Astrocyte (in vitro differentiated cells and primary cell): ENCODE results near the gene OR10A5. TPM values are rescaled to one million over a fixed set of nuclear protein-coding genes. Genes with fewer than 3 reads are reported as not detected.

Experiments
- DNase-seq: peaks from one replicate; pipeline ENCODE4 v3.0.0-alpha.2; 2010; ENCODE audit warnings: low read depth
- FAIRE-seq: peaks from 2 replicates; lab custom pipeline; 2011; peaks lifted over from hg19 to GRCh38; lab: Jason Lieb, UNC
- H2AFZ ChIP-seq: 2 replicates; pipeline ENCODE4 v1.6.0; 2012; ENCODE audit warnings: low read depth, low read length, inconsistent platforms
- H3K27ac ChIP-seq: 2 replicates; pipeline ENCODE4 v1.5.1; 2011; ENCODE audit warnings: low read depth, low read length, inconsistent platforms
- H3K27me3 ChIP-seq: 2 replicates; pipeline ENCODE4 v1.6.0; 2011; ENCODE audit warnings: low read length, inconsistent platforms; ENCODE audit not compliant: insufficient read depth
- H3K36me3 ChIP-seq: 2 replicates; pipeline ENCODE4 v1.5.1; 2011; ENCODE audit warnings: low read length, inconsistent platforms; ENCODE audit not compliant: insufficient read depth
- H3K4me1 ChIP-seq: 2 replicates; pipeline ENCODE4 v1.5.1; 2011; ENCODE audit warnings: low read length, inconsistent platforms; ENCODE audit not compliant: insufficient read depth
- H3K4me2 ChIP-seq: 2 replicates; pipeline ENCODE4 v1.6.0; 2012; ENCODE audit warnings: low read length, inconsistent platforms
- H3K4me3 ChIP-seq: 2 replicates; pipeline ENCODE4 v1.5.1; 2011; ENCODE audit warnings: low read depth, mild to moderate bottlenecking, low read length, inconsistent platforms; ENCODE audit not compliant: insufficient read depth
- H3K79me2 ChIP-seq: 2 replicates; pipeline ENCODE4 v1.6.0; 2012; ENCODE audit warnings: mild to moderate bottlenecking, low read length, inconsistent platforms; ENCODE audit not compliant: insufficient read depth
- H3K9ac ChIP-seq: 2 replicates; pipeline ENCODE4 v1.6.0; 2012; ENCODE audit warnings: mild to moderate bottlenecking, low read length, inconsistent platforms
- H3K9me3 ChIP-seq: 2 replicates; pipeline ENCODE4 v1.5.1; 2012; ENCODE audit warnings: low read depth, mild to moderate bottlenecking, low read length, inconsistent platforms; ENCODE audit not compliant: insufficient read depth
- H4K20me1 ChIP-seq: 2 replicates; pipeline ENCODE4 v1.6.0; 2012; ENCODE audit warnings: low read length, inconsistent platforms; ENCODE audit not compliant: insufficient read depth
- H3K27ac Mint-ChIP-seq: one replicate; pipeline ENCODE4 v1.8.0; 2021; ENCODE audit warnings: mild to moderate bottlenecking, mixed read lengths; ENCODE audit not compliant: unreplicated experiment
- H3K27me3 Mint-ChIP-seq: one replicate; pipeline ENCODE4 v1.8.0; 2021; ENCODE audit warnings: low read depth, mixed read lengths; ENCODE audit not compliant: unreplicated experiment
- H3K36me3 Mint-ChIP-seq: one replicate; pipeline ENCODE4 v1.8.0; 2021; ENCODE audit warnings: low read depth, mixed read lengths; ENCODE audit not compliant: unreplicated experiment
- H3K4me1 Mint-ChIP-seq: one replicate; pipeline ENCODE4 v1.8.0; 2021; ENCODE audit warnings: low read depth, mixed read lengths; ENCODE audit not compliant: unreplicated experiment
- H3K4me3 Mint-ChIP-seq: one replicate; pipeline ENCODE4 v1.8.0; 2021; ENCODE audit warnings: mild to moderate bottlenecking, moderate library complexity, mixed read lengths; ENCODE audit not compliant: unreplicated experiment
- H3K9me3 Mint-ChIP-seq: one replicate; pipeline ENCODE4 v1.8.0; 2021; ENCODE audit warnings: mild to moderate bottlenecking, mixed read lengths; ENCODE audit not compliant: unreplicated experiment
- EZH2 ChIP-seq: IDR thresholded peaks from 2 replicates; pipeline ENCODE4 v1.6.1; 2012; ENCODE audit warnings: mild to moderate bottlenecking, low read length, inconsistent platforms; ENCODE audit not compliant: insufficient read depth
- total RNA-seq: library from RNA; stranded (reverse); gene quantifications from 2 replicates; pipeline ENCODE4 v1.2.1, GENCODE V29; 2021
- TF ChIP-seq, protein P1 (sequence below): IDR thresholded peaks from 2 replicates; pipeline ENCODE4 v1.5.1; 2011; ENCODE audit warnings: low read depth, mild to moderate bottlenecking, inconsistent platforms, low read length, moderate library complexity; ENCODE audit not compliant: insufficient read depth

Gene OR10A5
- total RNA-seq, 1 donor from 2014 or later = not detected

DNA sequence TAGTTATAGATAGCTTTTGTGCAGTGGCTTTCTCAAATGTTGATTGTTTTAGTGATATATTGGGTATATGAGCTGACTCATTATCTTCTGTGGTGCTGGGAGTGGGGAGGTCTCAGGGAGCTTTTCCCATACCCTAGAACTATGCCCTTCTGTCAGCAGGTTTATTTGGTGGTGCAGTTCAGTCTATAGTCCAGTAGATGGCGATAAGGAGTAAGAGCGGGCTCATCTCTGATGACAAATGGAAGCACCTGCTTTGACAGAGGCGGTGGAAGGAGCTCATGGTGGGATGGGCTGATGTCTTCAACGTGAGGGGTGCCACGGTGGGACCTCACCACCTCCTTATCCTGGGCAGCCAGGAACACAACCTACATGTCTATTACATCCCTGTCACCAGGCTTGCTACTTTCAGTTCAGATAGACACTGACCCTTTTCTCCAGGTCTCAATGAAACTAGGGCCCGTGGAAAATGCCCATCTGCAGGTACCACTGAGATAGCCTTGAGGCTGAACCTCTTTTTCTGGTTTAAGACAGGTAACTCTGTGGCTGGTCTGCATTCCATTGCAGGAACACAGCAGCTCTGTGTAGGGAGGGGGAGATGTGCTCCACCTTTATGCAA, 33.0 kb upstream of the OR10A5 start:
- no peak overlapping the region for H2AFZ ChIP-seq

DNA sequence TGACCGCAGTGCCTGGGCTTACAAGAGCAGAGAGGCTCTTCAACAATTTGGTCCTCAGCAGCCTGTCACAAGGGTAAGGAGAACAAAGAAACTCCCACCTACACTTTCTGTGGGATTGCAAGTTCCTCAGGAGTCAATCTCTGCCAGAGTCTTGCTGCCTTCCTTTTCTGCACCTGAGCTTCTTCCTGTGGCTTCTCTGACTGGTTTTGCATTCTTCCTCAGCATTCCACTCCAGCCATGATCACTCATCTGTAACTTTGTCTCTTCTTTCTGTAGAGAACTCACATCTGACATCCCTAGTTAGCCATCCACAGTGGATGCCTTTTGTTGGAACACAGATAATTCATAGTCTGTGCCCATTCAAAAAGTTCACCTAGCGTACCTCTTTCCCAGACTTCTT, 31.8 kb upstream of the OR10A5 start:
- Histone ChIP-seq H3K4me3 (no peak overlapping the region), H3K79me2 (no peaks in the 10 kb centered on the region), H4K20me1 (no peaks in the 10 kb centered on the region), H3K27ac (no peak overlapping the region), H3K4me1 (no peaks in the 10 kb centered on the region), H3K36me3 (no peaks in the 10 kb centered on the region), H3K27me3 (no peaks in the 10 kb centered on the region), H3K9me3 (no peaks in the 10 kb centered on the region), H3K4me2 (no peak overlapping the region), H2AFZ (no peak overlapping the region), H3K9ac (no peak overlapping the region)
- no peak for FAIRE-seq
- no peak for DNase-seq
- Mint-ChIP-seq H3K27ac (no peak overlapping the region), H3K9me3 (peaks cover 4% of the 10 kb centered on the region), H3K4me3 (no peak overlapping the region), H3K36me3 (no peaks in the 10 kb centered on the region), H3K4me1 (no peaks in the 10 kb centered on the region), H3K27me3 (no peaks in the 10 kb centered on the region)
- TF ChIP-seq, protein P1, sequence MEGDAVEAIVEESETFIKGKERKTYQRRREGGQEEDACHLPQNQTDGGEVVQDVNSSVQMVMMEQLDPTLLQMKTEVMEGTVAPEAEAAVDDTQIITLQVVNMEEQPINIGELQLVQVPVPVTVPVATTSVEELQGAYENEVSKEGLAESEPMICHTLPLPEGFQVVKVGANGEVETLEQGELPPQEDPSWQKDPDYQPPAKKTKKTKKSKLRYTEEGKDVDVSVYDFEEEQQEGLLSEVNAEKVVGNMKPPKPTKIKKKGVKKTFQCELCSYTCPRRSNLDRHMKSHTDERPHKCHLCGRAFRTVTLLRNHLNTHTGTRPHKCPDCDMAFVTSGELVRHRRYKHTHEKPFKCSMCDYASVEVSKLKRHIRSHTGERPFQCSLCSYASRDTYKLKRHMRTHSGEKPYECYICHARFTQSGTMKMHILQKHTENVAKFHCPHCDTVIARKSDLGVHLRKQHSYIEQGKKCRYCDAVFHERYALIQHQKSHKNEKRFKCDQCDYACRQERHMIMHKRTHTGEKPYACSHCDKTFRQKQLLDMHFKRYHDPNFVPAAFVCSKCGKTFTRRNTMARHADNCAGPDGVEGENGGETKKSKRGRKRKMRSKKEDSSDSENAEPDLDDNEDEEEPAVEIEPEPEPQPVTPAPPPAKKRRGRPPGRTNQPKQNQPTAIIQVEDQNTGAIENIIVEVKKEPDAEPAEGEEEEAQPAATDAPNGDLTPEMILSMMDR = no peak
- TF ChIP-seq EZH2 = no peak

More for the DNA sequence above, 33.0 kb upstream of the OR10A5 start:
- Histone ChIP-seq H3K27me3 (no peaks in the 10 kb centered on the region), H3K9ac (no peak overlapping the region), H3K4me2 (no peak overlapping the region), H3K4me1 (no peaks in the 10 kb centered on the region), H4K20me1 (no peaks in the 10 kb centered on the region), H3K4me3 (no peak overlapping the region), H3K9me3 (no peaks in the 10 kb centered on the region), H3K27ac (no peak overlapping the region), H3K36me3 (no peaks in the 10 kb centered on the region), H3K79me2 (no peaks in the 10 kb centered on the region)
- no peaks in the 10 kb centered on the region for H3K4me1 Mint-ChIP-seq
- no peak overlapping the region for H3K27ac Mint-ChIP-seq
- no peaks in the 10 kb centered on the region for H3K36me3 Mint-ChIP-seq
- H3K4me3 Mint-ChIP-seq = no peak overlapping the region
- peaks cover 4% of the 10 kb centered on the region for H3K9me3 Mint-ChIP-seq
- H3K27me3 Mint-ChIP-seq = no peaks in the 10 kb centered on the region
- FAIRE-seq = peak; percentile 26
- TF ChIP-seq EZH2 = no peak
- TF ChIP-seq, protein P1 = peak; percentile 89
- DNase-seq = peak; percentile 7

DNA sequence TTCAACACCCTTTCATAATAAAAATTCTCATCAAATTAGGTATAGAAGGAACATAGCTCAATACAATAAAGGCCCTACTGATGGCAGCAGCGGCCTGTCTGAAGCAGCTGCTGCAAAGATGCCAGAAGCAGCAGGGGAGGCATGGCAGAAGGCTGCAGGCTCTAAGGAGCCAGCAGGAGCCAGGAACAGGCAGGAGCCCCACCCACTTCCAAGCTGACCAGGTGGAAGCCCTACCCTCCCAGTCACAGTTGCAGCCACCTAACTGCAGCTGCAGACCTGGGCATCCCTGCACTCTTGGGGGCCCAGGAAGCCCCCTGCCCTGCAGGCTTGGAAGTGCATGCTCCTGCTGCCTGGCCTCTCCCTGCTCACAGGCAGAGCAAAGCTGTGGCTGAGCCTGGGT, 27.8 kb upstream of the OR10A5 start:
- Histone ChIP-seq H3K27ac (no peak overlapping the region), H3K4me2 (no peak overlapping the region), H3K9ac (no peak overlapping the region), H3K79me2 (no peaks in the 10 kb centered on the region), H3K36me3 (no peaks in the 10 kb centered on the region), H3K4me1 (no peaks in the 10 kb centered on the region), H2AFZ (no peak overlapping the region), H3K4me3 (no peak overlapping the region), H3K9me3 (no peaks in the 10 kb centered on the region), H4K20me1 (no peaks in the 10 kb centered on the region), H3K27me3 (no peaks in the 10 kb centered on the region)
- Mint-ChIP-seq H3K4me1 (no peaks in the 10 kb centered on the region), H3K9me3 (peaks cover 4% of the 10 kb centered on the region), H3K27ac (no peak overlapping the region), H3K27me3 (no peaks in the 10 kb centered on the region), H3K36me3 (no peaks in the 10 kb centered on the region), H3K4me3 (no peak overlapping the region)
- TF ChIP-seq, protein P1 = no peak
- TF ChIP-seq EZH2 = no peak
- DNase-seq (no peak), FAIRE-seq (no peak)
